ENCODE measurements around the gene AVL9.

- TF ChIP-seq CTCF (conservative IDR thresholded peaks at IDR 0.05 in 1 of 2, IDR thresholded peaks at IDR 0.05 in 1 of 2; ENCODE audit: low read depth in 1 of 2, low read length in 2 of 2): no peak
- TF ChIP-seq EZH2 (IDR thresholded peaks at IDR 0.05; ENCODE audit: low read length, missing control alignments): no peak
Measured at GRCh38 chr7:32536585-32536984, 41.3 kb downstream of the AVL9 start.

Data from fibroblast of lung (primary cell).